Common myeloid progenitor, CD34-positive (primary cell): ENCODE measurements around the gene ZNF23.

Source experiments
- CTCF ChIA-PET: fragments of 350-600 bp; sonication (Branson Sonifier 250); formaldehyde crosslinking; loops from one replicate; lab custom pipeline; 2021; ENCODE audit warnings: antibody characterized with exemption; lab: Charles Lee
- POLR2A ChIA-PET: fragments of 350-600 bp; sonication (Branson Sonifier 250); formaldehyde crosslinking; loops from one replicate; lab custom pipeline; 2021; ENCODE audit warnings: antibody characterized with exemption; lab: Charles Lee
- DNase-seq, 3 donors: peaks; one replicate each; pipeline versions ENCODE4 v3.0.0 to v3.0.0-alpha.2; 2013
- H3K27ac ChIP-seq, 2 experiments: 1 replicate in 1 of 2; 2 replicates in 1 of 2; pipeline ENCODE4 v1.7.0; 2013; ENCODE audit warnings: inconsistent platforms in 2 of 2, low read length in 2 of 2, mild to moderate bottlenecking in 2 of 2, low read depth in 1 of 2, moderate library complexity in 1 of 2; ENCODE audit not compliant: severe bottlenecking in 2 of 2, insufficient read depth in 1 of 2, poor library complexity in 1 of 2
- H3K27me3 ChIP-seq, 5 experiments: replicated peaks in 2 of 5; 1 replicate in 3 of 5; 2 replicates in 2 of 5; pipeline versions ENCODE4 v1.6.1 to v1.7.0; 2013; ENCODE audit warnings: low read length in 4 of 5, mild to moderate bottlenecking in 2 of 5, moderate library complexity in 2 of 5, inconsistent platforms in 1 of 5; ENCODE audit not compliant: insufficient read depth in 5 of 5, control insufficient read depth in 4 of 5
- H3K36me3 ChIP-seq, 4 experiments: 1 replicate in 2 of 4; 2 replicates in 2 of 4; pipeline versions ENCODE4 v1.6.1 to v1.7.0; 2013; ENCODE audit warnings: low read length in 3 of 4, control low read depth in 1 of 4, mild to moderate bottlenecking in 1 of 4; ENCODE audit not compliant: control insufficient read depth in 4 of 4, insufficient read depth in 4 of 4
- H3K4me1 ChIP-seq, 4 experiments: 1 replicate in 3 of 4; 2 replicates in 1 of 4; pipeline versions ENCODE4 v1.6.1 to v1.7.1; 2013; ENCODE audit warnings: low read length in 3 of 4, mild to moderate bottlenecking in 3 of 4, control low read depth in 1 of 4, inconsistent platforms in 1 of 4, moderate library complexity in 1 of 4; ENCODE audit not compliant: control insufficient read depth in 4 of 4, insufficient read depth in 4 of 4; ENCODE audit errors: control extremely low read depth in 1 of 4
- H3K4me3 ChIP-seq, 7 experiments: 1 replicate in 4 of 7; 2 replicates in 3 of 7; pipeline versions ENCODE4 v1.5.1 to v1.7.0; 2013; ENCODE audit warnings: mild to moderate bottlenecking in 7 of 7, low read length in 6 of 7, moderate library complexity in 6 of 7, inconsistent platforms in 2 of 7, low read depth in 2 of 7, control low read depth in 1 of 7; ENCODE audit not compliant: insufficient read depth in 4 of 7, control insufficient read depth in 1 of 7; ENCODE audit errors: extremely low read depth in 1 of 7
- H3K9me3 ChIP-seq, 5 experiments: 1 replicate in 4 of 5; 2 replicates in 1 of 5; pipeline versions ENCODE4 v1.6.1 to v1.7.1; 2013; ENCODE audit warnings: low read length in 4 of 5, mild to moderate bottlenecking in 2 of 5, inconsistent platforms in 1 of 5, low read depth in 1 of 5, moderate library complexity in 1 of 5; ENCODE audit not compliant: control insufficient read depth in 4 of 5, insufficient read depth in 2 of 5; ENCODE audit errors: control extremely low read depth in 1 of 5
- WGBS: methylation state at CpG from one replicate; pipeline ENCODE4 v1.1.5; 2013; ENCODE audit not compliant: insufficient coverage; 5-methylcytosine and 5-hydroxymethylcytosine counted together

Gene ZNF23

DNA sequence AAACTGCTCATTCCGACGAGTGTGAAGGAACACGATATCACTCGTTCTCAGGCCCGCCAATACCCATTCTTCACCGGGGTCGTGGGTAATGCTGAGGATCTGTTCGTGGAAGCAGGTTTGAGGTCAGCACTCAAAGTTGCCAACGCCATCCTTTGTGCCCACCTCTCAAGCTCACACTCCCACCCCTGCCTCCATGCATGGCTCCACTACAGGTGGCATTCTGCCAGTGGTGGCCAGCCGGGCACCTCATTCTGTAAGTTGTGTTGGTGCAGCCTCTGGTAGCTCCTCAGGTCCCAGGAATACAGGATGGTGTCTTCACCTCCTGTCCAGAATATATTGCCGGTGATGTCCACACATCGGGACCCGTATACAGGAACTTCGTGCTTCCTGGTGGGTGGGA is 30.9 kb downstream of the ZNF23 start:
- POLR2A ChIA-PET, result no interaction called here
- H3K27me3 ChIP-seq, result peaks cover 0 to 42% (median 11%) of the 10 kb centered on the region in 5 experiments
- DNase-seq, result no peak
- no peak overlapping the region for H3K27ac ChIP-seq
- peaks cover 0 to 9% (median 3%) of the 10 kb centered on the region in 5 experiments for H3K9me3 ChIP-seq
- H3K4me3 ChIP-seq, result no peak overlapping the region
- WGBS, result 96% methylated on average over 13 of the region's 14 CpGs
- CTCF ChIA-PET, result no interaction called here
- no peaks in the 10 kb centered on the region for H3K36me3 ChIP-seq
- H3K4me1 ChIP-seq, result peaks cover 0 to 3% (median under 1%) of the 10 kb centered on the region in 4 experiments

DNA sequence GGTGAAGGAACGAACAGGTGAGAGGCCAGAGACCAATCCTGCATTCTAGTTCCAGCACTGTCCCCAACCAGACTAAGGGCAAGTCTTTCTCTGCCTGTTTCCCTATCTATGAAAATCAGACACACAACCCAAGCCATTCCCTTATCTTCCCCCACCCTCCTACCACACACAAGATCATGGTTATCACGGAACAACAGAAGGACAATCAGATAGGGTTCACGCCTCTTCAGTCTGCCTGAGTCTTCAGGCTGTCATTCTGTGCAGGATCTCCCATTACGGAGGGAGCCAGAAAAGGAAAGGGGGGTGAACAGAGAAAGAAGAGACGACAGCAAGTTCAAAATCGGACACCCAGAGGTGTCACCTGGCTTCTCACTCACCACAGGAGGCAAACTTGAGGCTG is 31.3 kb downstream of the ZNF23 start:
- Histone ChIP-seq H3K36me3 (no peaks in the 10 kb centered on the region), H3K4me3 (no peak overlapping the region), H3K27me3 (peaks cover 0 to 45% (median 11%) of the 10 kb centered on the region in 5 experiments), H3K9me3 (peaks cover 0 to 9% (median 3%) of the 10 kb centered on the region in 5 experiments), H3K4me1 (peaks cover 0 to 6% (median 2%) of the 10 kb centered on the region in 4 experiments), H3K27ac (no peak overlapping the region)
- ChIA-PET POLR2A (no interaction called here), CTCF (no interaction called here)
- WGBS, result 85% methylated on average over 4 of the region's 6 CpGs
- DNase-seq, result peak; percentile 18 to 71 (median 39)

DNA sequence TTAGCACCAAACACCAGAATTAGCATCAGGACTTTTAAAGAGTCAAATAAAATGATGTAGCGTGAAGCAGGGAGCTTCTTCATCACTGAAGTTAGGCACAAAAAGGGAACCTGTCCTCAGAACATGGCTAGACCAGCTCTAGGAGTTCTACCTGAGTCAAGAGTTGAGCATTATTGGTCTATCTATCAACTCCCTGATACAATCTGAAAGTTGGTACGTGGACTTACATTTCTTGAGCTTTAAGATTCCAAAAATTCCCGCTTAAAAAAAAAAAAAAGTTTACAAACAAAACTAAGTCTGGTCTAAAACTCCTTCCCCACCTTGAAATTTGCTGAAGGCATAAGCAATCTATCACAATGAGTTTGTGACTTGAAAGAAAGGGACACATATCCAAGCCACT is 32.5 kb downstream of the ZNF23 start:
- DNase-seq, result no peak
- H3K36me3 ChIP-seq, result no peaks in the 10 kb centered on the region
- 90% methylated on average over 3 of the region's 3 CpGs for WGBS
- ChIA-PET CTCF (interaction anchor here (0.5 to 1.2 kb wide), 4 partner anchors 16 to 821 kb away, joined by 3 read pairs; no protein-coding TSS in a partner anchor), POLR2A (no interaction called here)
- H3K4me3 ChIP-seq, result no peak overlapping the region
- peaks cover 0 to 56% (median 14%) of the 10 kb centered on the region in 5 experiments for H3K27me3 ChIP-seq
- peaks cover 0 to 6% (median 2%) of the 10 kb centered on the region in 4 experiments for H3K4me1 ChIP-seq
- H3K27ac ChIP-seq, result no peak overlapping the region
- H3K9me3 ChIP-seq, result peaks cover 0 to 9% (median 3%) of the 10 kb centered on the region in 5 experiments

DNA sequence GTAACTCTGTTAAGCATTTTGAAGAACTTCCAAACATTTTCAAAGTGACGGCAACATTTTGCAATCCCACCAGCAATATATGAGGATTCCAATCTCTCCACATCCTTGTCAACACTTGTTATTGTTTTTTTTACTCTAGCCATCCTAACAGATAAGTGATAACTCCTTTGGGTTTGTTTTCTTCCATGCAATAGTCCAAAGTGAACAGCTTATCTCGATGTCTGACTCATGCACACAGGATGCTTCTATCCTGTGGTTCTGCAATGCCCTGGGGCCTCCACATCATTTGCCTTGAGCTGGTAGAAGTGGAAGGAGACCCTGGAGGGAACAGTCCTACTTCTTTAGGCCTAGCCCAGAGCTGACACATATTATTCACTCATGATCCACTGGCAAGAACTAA is 33.2 kb downstream of the ZNF23 start:
- Histone ChIP-seq H3K4me1 (peaks cover 0 to 6% (median 2%) of the 10 kb centered on the region in 4 experiments), H3K4me3 (no peak overlapping the region), H3K36me3 (no peaks in the 10 kb centered on the region), H3K27ac (no peak overlapping the region), H3K27me3 (peaks cover 0 to 63% (median 16%) of the 10 kb centered on the region in 5 experiments), H3K9me3 (peaks cover 0 to 9% (median 3%) of the 10 kb centered on the region in 5 experiments)
- ChIA-PET CTCF (interaction anchor here (0.5 to 1.2 kb wide), 2 partner anchors 16 to 63 kb away, joined by 3 read pairs; no protein-coding TSS in a partner anchor), POLR2A (no interaction called here)
- 96% methylated on average over 2 of the region's 2 CpGs for WGBS
- DNase-seq, result no peak

DNA sequence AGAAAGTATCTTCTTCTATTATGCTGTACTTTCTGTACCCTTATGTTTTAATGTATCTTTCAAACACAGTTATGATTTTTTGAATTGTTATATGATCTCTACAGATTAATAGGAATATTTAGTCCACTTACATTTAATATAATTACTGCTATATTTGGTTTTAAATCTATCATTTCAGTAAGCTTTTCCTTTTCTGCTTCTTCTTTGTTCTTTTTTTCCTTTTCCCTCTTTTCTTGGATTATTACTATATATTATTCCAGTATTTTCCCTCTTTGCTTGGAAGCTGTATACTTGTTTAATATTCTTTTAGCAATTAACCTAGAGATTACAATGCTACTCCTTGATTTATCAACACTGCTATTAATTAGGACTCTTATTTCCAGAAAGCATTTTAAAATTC is 33.7 kb downstream of the ZNF23 start:
- CTCF ChIA-PET, result interaction anchor here (1.2 kb wide), 1 partner anchor 15 kb away, joined by 3 read pairs; no protein-coding TSS in a partner anchor
- POLR2A ChIA-PET, result no interaction called here
- peaks cover 0 to 67% (median 16%) of the 10 kb centered on the region in 5 experiments for H3K27me3 ChIP-seq
- no peaks in the 10 kb centered on the region for H3K36me3 ChIP-seq
- peaks cover 0 to 6% (median 2%) of the 10 kb centered on the region in 4 experiments for H3K4me1 ChIP-seq
- no peak overlapping the region for H3K4me3 ChIP-seq
- peaks cover 0 to 9% (median 3%) of the 10 kb centered on the region in 5 experiments for H3K9me3 ChIP-seq
- no peak overlapping the region for H3K27ac ChIP-seq
- no peak for DNase-seq

DNA sequence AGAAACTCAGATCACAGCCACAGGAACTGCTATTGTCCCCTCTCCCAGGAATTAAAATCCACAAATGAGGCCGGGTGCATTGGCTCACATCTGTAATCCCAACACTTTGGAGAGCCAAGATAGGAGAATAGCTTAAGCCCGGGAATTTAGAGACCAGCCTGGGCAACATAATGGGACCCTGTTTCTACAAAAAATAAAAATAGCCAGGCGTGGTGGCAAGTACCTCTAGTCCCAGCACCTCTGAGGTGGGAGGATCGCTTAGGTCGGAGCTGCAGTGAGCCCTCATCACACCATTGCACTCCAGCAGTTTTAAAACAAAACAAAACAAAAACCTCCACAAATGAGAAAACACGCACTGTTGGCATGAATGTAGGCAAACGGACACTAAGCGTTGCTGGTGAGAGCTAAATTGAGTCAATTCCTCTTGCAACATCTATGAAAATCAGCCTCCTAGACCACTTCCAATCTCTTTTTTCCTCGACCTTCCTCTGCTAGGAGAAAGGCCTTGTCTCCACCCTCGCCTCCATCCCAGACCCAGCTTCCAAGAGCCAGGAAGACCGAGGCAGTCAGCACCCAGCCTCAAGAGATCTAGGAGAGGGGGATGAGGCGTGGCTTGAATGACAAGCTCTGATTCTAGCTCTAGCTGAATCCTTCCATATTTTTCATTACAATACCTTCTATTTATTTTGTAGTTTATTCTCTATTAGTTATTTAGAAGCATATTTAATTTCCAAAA is 35.0 kb downstream of the ZNF23 start:
- WGBS, result 75% methylated on average over 6 of the region's 12 CpGs
- ChIA-PET CTCF (interaction anchor here (1.6 kb wide), 1 partner anchor 15 kb away, joined by 7 read pairs; no protein-coding TSS in a partner anchor), POLR2A (no interaction called here)
- no peak overlapping the region for H3K27ac ChIP-seq
- peaks cover 0 to 75% (median 16%) of the 10 kb centered on the region in 5 experiments for H3K27me3 ChIP-seq
- no peaks in the 10 kb centered on the region for H3K36me3 ChIP-seq
- DNase-seq, result no peak
- peaks cover 0 to 9% (median 3%) of the 10 kb centered on the region in 5 experiments for H3K9me3 ChIP-seq
- no peak overlapping the region for H3K4me3 ChIP-seq
- H3K4me1 ChIP-seq, result peaks cover 0 to 6% (median 2%) of the 10 kb centered on the region in 4 experiments
